HepG2 (cell line): Measurements from ENCODE around the gene FER1L5. TPM values are rescaled to one million over a fixed set of nuclear protein-coding genes. Genes with fewer than 3 reads are reported as not detected.

Source experiments
- ASH2L ChIP-seq: fragments of 300-600, 200-600 bp; sonication (generic); IDR thresholded peaks from 2 replicates; pipeline ENCODE4 v1.7.0; 2017; ENCODE audit warnings: low read depth, mild to moderate bottlenecking, moderate library complexity, mixed read lengths, low read length; ENCODE audit not compliant: insufficient read length
- ATM ChIP-seq: fragments of 450-650 bp; IDR thresholded peaks from 2 replicates; pipeline ENCODE4 v1.7.1; 2017; ENCODE audit warnings: mild to moderate bottlenecking, borderline replicate concordance
- BRCA1 ChIP-seq: sonication (generic); formaldehyde crosslinking; IDR thresholded peaks from 2 replicates; pipeline ENCODE4 v1.4.0; 2020; ENCODE audit warnings: missing genetic modification reagents
- CBFB ChIP-seq: sonication (generic); formaldehyde crosslinking; IDR thresholded peaks from 2 replicates; pipeline ENCODE4 v1.4.0; 2020; ENCODE audit warnings: missing genetic modification reagents
- CBX5 ChIP-seq: sonication (generic); formaldehyde crosslinking; IDR thresholded peaks from 2 replicates; pipeline ENCODE4 v1.4.0; 2020; ENCODE audit warnings: missing genetic modification reagents, borderline replicate concordance
- CREB3 ChIP-seq: sonication (generic); formaldehyde crosslinking; IDR thresholded peaks from 2 replicates; pipeline ENCODE4 v1.5.0; 2020; ENCODE audit warnings: missing genetic modification reagents
- EP300 ChIP-seq, 3 experiments: sonication (generic) in 1 of 3; formaldehyde crosslinking in 1 of 3; IDR thresholded peaks; 2 replicates each; pipeline versions ENCODE4 v1.5.1 to v1.6.1; 2011 to 2020; ENCODE audit warnings: low read depth in 2 of 3, low read length in 2 of 3, borderline replicate concordance in 1 of 3, improper control_type of control experiment in 1 of 3, mild to moderate bottlenecking in 1 of 3, missing genetic modification reagents in 1 of 3, moderate library complexity in 1 of 3
- ERF ChIP-seq: IDR thresholded peaks from 2 replicates; pipeline ENCODE4 v1.6.1; 2018; ENCODE audit warnings: missing biosample characterization, missing genetic modification reagents
- FOXA1 ChIP-seq, 2 experiments: fragments of 450-650 bp in 1 of 2; sonication (generic) in 1 of 2; formaldehyde crosslinking in 1 of 2; IDR thresholded peaks; 2 replicates each; pipeline versions ENCODE4 v1.4.0 to v1.6.1; 2016 to 2020; ENCODE audit warnings: missing genetic modification reagents in 1 of 2
- HNRNPK ChIP-seq: fragments of 200-400 bp; formaldehyde crosslinking; IDR thresholded peaks from 2 replicates; pipeline ENCODE4 v1.6.1; 2018; ENCODE audit warnings: low read length, low read depth, moderate library complexity, mild to moderate bottlenecking; ENCODE audit not compliant: poor library complexity, severe bottlenecking
- MAFF ChIP-seq: IDR thresholded peaks from 2 replicates; pipeline ENCODE4 v1.6.1; 2011; ENCODE audit warnings: low read depth, low read length, improper control_type of control experiment
- POLR2AphosphoS2 ChIP-seq: IDR thresholded peaks from 2 replicates; pipeline ENCODE4 v1.6.1; 2011; ENCODE audit warnings: low read depth, low read length, improper control_type of control experiment
- SOX13 ChIP-seq, 3 experiments: fragments of 450-650 bp in 1 of 3; sonication (generic) in 1 of 3; formaldehyde crosslinking in 1 of 3; IDR thresholded peaks in 2 of 3; conservative IDR thresholded peaks in 1 of 3; 2 replicates each; pipeline versions ENCODE4 v1.5.0 to v1.6.1; 2016 to 2020; ENCODE audit warnings: antibody characterized with exemption in 1 of 3, mild to moderate bottlenecking in 1 of 3, missing compliant biosample characterization in 1 of 3, missing genetic modification reagents in 1 of 3, moderate library complexity in 1 of 3
- SRY ChIP-seq: sonication (generic); formaldehyde crosslinking; IDR thresholded peaks from 2 replicates; pipeline ENCODE4 v1.8.0; 2022; ENCODE audit warnings: mild to moderate bottlenecking, missing genetic modification reagents
- TOPORS ChIP-seq: sonication (generic); formaldehyde crosslinking; IDR thresholded peaks from 2 replicates; pipeline ENCODE4 v1.8.0; 2023; ENCODE audit warnings: mild to moderate bottlenecking, missing genetic modification reagents
- YY1 ChIP-seq: IDR thresholded peaks from 2 replicates; pipeline ENCODE4 v1.6.1; 2011; ENCODE audit warnings: low read length, low read depth, moderate library complexity, mild to moderate bottlenecking; ENCODE audit not compliant: insufficient read depth, insufficient replicate concordance
- ZGPAT ChIP-seq: IDR thresholded peaks from 2 replicates; pipeline ENCODE4 v1.6.1; 2016; ENCODE audit warnings: mild to moderate bottlenecking
- ZNF331 ChIP-seq: sonication (generic); formaldehyde crosslinking; IDR thresholded peaks from 2 replicates; pipeline ENCODE4 v1.4.0; 2020; ENCODE audit warnings: missing genetic modification reagents
- ZNF496 ChIP-seq: sonication (generic); formaldehyde crosslinking; IDR thresholded peaks from 2 replicates; pipeline ENCODE4 v1.8.1; 2023; ENCODE audit warnings: mild to moderate bottlenecking, moderate library complexity, missing genetic modification reagents; ENCODE audit not compliant: insufficient replicate concordance
- ZNF790 ChIP-seq: sonication (generic); formaldehyde crosslinking; IDR thresholded peaks from 2 replicates; pipeline ENCODE4 v1.8.0; 2022; ENCODE audit warnings: missing genetic modification reagents, mild to moderate bottlenecking, borderline replicate concordance
- ZNF816 ChIP-seq: sonication (generic); formaldehyde crosslinking; IDR thresholded peaks from 2 replicates; pipeline ENCODE4 v1.8.0; 2022; ENCODE audit warnings: missing genetic modification reagents, mild to moderate bottlenecking, borderline replicate concordance
- ZSCAN25 ChIP-seq: sonication (generic); formaldehyde crosslinking; IDR thresholded peaks from 2 replicates; pipeline ENCODE4 v1.8.0; 2022; ENCODE audit warnings: mild to moderate bottlenecking, missing genetic modification reagents
- polyA plus RNA-seq, 8 experiments: library from polyadenylated mRNA; depleted of rRNA in 3 of 8; stranded (reverse) in 7 of 8; unstranded in 1 of 8; fragments of >200 nt; fragmentation: Illumina TruSeq in 4 of 8; extraction: Trizol in 4 of 8; gene quantifications; 2 replicates each; pipeline versions ENCODE4 v1.2.1 to v1.2.3, GENCODE V29; 2011 to 2016; ENCODE audit warnings: low read depth in 4 of 8, missing spikeins in 1 of 8, mixed read lengths in 1 of 8; ENCODE audit not compliant: insufficient read depth in 1 of 8
- total RNA-seq, 5 experiments: library from RNA; depleted of rRNA; stranded (reverse); fragments of >200 nt; fragmentation: Illumina TruSeq; extraction: Trizol; gene quantifications; 2 replicates each; pipeline ENCODE4 v1.2.3, GENCODE V29; 2016; ENCODE audit warnings: low read depth in 1 of 5
- TF ChIP-seq, protein P1 (sequence below): sonication (generic); formaldehyde crosslinking; IDR thresholded peaks from 2 replicates; pipeline ENCODE4 v1.8.0; 2022; ENCODE audit warnings: low read depth, missing genetic modification reagents

FER1L5 gene
- total and polyA plus RNA-seq, 2 of the 13 experiments (the other 11 are each of a cell fraction or from before 2014, with no cell fraction given) = 0.02 to 0.08 TPM

DNA sequence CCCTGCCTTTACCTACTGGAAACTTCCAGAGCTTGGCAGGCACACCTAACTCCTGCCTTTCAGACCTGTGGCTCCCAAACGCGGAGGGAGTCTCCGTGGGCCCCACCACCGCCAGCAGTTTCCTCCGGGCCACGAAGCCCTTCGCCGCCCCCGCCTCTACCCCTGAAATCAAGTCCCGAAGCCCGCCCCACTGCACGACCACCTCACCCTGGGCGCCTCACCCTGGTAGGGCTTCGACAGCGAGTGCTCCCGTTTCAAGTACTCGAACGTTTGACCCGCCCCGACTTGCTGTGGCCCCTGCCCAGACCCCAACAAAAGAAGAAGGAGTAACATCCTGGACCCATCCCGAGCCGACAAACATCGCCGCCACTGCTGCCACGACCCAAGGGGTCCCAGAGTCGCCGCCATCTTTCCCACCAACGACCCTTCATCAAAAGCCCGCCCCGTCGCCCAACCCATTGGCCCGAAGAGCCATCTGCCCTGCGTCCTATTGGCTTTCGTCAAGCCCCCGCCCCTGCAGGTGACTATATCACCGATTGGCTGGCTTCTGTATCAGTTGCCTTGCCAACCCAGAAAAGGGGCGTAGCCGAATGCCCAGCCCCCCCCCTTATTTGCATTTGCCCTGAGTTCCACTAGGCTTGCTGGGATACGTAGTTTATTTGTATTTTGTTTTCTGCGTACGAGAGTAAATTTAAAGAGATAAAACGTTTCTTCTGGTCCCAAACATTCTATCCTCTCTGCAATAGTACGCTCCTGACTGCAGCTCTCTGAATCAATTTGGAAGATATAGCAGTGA is 97.3 kb downstream of the FER1L5 start, which contains the start of gene LMAN2L (continued):
- TF ChIP-seq ZSCAN25 (0 out of 2 replicates have a peak, but pooled peaks have one; percentile 18), ZNF790 (no peak), CREB3 (CRISPR knock-in tag) (peak; percentile 59; the same call in 1 of the 2 replicates), ASH2L (peak; percentile 85), ERF (CRISPR knock-in tag) (peak; percentile 32; the same call in 1 of the 2 replicates), POLR2AphosphoS2 (no peak), CBX5 (CRISPR knock-in tag) (no peak), HNRNPK (no peak), ZNF331 (CRISPR knock-in tag) (0 out of 2 replicates have a peak, but pooled peaks have one; percentile 29), SOX13 (IDR thresholded peaks at IDR 0.05) (no peak), SOX13 (CRISPR knock-in tag; conservative IDR thresholded peaks at IDR 0.05 in 1 of 2, IDR thresholded peaks at IDR 0.05 in 1 of 2) (no peak), MAFF (0 out of 2 replicates have a peak, but pooled peaks have one; percentile 23), ZNF496 (no peak), EP300 (IDR thresholded peaks at IDR 0.05; ENCODE audit: low read depth in 2 of 2, low read length in 2 of 2) (no peak), EP300 (CRISPR knock-in tag; IDR thresholded peaks at IDR 0.05; ENCODE audit: borderline replicate concordance) (no peak), CBFB (CRISPR knock-in tag) (peak; percentile 17; the same call in 1 of the 2 replicates), ZNF816 (CRISPR knock-in tag) (no peak), BRCA1 (CRISPR knock-in tag) (no peak), ZGPAT (CRISPR knock-in tag) (peak; percentile 43; the same call in 1 of the 2 replicates), TOPORS (CRISPR knock-in tag) (0 out of 2 replicates have a peak, but pooled peaks have one; percentile 80), YY1 (peak; percentile 97), ATM (no peak), FOXA1 (IDR thresholded peaks at IDR 0.05) (no peak), FOXA1 (CRISPR knock-in tag; IDR thresholded peaks at IDR 0.05) (peak; percentile 44), SRY (CRISPR knock-in tag) (peak; percentile 25; the same call in 1 of the 2 replicates)
- TF ChIP-seq, protein P1, sequence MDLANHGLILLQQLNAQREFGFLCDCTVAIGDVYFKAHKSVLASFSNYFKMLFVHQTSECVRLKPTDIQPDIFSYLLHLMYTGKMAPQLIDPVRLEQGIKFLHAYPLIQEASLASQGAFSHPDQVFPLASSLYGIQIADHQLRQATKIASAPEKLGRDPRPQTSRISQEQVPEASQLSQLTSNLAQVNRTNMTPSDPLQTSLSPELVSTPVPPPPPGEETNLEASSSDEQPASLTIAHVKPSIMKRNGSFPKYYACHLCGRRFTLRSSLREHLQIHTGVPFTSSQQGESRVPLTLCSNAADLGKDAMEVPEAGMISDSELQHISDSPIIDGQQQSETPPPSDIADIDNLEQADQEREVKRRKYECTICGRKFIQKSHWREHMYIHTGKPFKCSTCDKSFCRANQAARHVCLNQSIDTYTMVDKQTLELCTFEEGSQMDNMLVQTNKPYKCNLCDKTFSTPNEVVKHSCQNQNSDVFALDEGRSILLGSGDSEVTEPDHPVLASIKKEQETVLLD (CRISPR knock-in tag) = no peak
